Amniotic stem cell (primary cell): Measurements from ENCODE around the gene TBXAS1.

Experiments
- DNase-seq: peaks from one replicate; lab custom pipeline; 2025; lab: John Stamatoyannopoulos, UW

The TBXAS1 gene

DNA sequence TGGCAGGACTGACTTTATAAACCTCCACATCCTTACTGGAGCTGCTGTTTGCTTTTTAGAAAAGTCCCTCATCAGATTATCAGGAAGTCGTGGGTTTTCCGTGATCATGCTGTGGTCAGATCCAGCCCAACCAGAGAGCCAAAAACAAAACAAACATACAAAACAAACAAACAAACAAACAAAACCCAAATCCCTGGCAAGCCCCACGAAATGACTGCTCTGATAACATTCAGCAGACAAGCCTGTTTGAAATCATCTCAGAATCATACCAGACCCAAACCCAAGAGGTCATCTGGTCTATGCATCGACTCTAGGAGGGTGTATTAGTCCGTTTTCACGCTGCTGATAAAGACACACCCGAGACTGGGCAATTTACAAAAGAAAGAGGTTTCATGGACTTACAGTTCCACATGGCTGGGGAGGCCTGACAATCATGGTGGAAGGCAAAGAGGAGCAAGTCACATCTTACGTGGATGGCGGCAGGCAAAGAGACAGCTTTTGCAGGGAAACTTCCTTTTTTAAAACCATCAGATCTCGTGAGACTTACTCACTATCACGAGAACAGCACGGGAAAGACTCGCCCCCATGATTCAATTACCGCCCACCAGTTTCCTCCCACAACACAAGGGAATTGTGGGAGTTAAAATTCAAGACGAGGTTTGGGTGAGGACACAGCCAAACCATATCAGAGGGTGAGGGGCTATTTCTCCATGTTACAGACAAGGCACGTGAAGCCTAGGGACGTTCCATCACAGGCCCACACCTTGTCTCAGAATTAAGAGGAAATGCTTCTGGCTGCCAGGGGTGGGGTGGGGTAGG is 148.0 kb downstream of the TBXAS1 start:
- no peak for DNase-seq

DNA sequence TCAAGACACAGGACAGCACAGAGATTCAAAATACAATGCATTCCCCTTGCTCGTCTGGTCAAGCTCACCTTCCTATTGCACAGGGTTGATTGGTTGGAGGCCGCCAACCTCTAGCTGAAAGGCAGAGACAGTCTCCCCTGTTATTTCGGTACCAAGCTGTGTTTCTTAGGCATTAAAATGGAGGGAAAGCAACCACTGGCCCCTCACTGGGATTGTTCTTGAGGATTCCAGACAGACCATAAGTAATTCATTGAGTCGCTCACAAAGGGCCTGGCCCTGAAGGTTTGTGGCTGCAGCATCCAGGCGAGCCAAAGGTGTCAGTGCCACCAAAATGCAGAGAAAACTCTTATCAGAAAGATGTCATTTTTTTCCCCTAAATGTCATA is 152.4 kb downstream of the TBXAS1 start:
- no peak for DNase-seq

DNA sequence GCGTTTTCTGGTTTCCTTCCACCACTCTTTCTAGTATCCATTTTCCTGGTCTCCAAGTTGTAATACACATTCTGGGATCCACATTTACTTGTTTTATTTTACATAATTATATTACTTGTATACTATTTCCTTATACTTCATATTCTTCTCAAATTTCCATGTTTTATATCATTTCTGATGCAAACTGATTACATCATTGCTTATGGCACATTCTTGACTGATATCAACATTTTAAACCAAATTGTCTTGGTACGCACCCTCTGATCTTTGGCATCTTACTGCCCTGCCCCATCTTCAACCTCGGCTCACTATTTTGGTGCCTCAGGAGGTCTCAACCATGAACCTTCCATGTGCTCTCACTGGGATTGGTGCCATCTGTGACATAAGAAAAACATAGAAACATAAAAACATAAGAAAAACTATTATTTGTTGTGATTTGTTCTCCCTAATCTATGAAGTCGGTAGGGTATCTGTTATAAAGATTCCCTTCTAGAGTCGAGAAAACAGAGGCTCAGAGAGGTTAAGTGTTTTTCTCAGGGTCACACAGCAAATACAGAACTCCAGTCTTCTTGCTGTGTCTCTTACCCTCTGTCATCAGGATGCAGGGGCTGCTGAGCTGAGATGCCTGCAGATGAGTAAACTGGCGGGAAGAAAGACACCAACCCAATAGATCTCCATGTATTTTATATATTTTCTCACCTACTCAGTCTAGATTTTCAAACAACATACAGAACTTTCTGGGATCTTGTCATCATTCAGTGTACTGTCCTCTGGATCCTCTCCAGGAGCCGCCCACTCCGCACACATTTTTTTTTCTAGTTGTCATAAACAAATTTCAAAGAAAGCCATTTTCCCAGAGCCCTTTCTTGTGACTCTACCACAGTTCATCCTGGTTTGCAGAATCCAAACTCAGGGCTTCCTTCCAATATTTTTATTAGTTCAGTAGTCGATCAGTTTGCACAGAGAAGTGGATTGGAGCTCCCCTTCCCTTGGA is 154.2 kb downstream of the TBXAS1 start:
- DNase-seq: no peak

DNA sequence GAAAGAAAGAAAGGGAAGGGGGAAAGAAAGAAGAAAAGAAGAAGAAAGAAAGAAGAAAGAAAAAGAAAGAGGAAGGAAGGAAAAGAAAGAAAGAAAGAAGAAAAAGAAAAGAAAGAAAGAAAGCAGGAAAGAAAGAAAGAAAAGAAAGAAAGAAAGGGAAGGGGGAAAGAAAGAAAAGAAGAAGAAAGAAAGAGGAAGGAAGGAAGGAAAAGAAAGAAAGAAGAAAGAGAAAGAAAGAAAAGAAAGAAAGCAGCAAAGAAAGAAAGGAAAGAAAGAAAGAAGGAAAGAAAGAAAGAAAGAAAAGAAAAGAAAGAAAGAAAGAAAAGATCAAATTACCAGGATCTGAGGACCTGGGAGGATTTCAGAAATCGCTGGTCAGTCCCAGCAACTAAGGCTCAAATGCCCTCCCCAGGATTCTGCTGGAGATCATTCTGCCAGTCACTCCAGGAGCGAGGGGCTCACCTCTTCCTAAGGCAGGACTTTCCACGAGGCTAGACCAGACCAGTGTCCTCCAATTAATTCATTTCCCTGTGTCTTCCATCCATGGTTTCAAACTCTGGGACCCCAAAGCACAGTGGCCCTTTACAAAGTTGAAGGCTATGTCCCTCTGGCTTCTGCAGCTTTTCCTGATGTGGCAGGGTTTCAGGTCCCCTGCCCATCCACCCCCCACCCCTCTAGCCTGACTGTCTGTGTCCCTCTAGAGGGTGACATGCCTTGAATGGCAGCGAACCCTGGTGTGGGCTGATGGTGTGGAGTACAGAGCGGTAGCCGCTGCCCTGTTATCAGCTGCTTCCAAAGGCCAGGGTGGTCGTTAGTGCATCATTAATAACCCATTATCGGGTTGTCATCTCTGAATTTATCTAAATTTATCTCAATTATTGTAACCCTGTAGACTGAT is 155.8 kb downstream of the TBXAS1 start:
- no peak for DNase-seq

DNA sequence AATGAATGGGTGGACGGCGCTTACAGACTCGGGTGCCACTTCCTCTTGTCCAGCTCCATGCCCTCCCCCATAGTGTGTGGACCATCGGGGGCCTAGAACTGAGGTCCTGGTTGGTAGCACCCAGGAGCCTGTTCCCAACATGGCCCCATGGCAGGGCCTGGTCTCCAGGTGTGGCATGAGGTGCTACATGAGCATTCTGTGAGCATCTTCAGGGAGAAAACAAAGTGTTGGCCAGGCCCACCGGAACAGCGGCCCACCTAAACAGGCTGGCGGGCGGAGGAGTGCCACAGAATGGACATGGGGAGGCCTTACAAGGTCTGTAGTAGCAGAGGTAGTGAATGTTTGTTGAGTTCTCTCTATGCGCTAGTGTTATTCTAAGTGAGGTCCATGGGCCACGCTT is 156.7 kb downstream of the TBXAS1 start:
- no peak for DNase-seq

DNA sequence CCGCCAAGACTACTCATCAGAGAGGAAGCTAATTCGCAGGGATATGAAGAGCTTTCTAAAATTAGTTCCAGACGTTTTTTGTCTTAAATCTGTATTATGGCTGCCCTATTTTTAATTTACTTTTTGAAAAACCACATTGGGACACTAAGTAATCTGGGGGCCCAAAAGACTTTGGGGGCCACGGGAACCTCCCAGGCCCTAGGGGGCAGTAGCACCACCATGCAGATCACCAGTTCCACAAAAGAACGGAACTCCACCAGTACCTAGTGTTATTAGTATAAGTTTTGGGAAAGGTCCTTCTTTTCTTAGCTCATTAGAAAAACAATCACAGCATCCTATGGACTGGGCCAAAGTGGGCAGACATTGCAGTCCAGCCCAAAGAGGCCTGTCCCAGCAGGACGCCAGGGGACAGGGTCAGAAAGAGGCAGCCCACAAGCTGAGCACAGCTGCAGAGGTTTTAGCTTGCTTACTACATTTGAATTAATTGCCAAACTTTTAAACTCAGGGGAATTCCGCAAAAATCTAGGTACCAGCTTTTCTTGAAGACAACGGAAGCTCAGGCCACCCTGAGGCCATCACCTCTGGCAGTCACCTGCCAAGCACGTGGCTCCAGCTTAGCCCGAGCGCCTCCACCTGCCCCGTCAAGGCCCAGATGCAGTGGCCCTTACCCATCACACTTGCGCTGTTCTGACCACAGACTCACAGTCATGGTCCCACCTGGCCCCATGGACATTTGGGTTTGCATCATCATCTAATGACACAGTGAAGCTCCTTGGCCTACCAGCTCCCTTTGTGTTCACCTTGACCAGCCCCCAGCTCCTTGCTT is 158.8 kb downstream of the TBXAS1 start:
- DNase-seq: no peak

DNA sequence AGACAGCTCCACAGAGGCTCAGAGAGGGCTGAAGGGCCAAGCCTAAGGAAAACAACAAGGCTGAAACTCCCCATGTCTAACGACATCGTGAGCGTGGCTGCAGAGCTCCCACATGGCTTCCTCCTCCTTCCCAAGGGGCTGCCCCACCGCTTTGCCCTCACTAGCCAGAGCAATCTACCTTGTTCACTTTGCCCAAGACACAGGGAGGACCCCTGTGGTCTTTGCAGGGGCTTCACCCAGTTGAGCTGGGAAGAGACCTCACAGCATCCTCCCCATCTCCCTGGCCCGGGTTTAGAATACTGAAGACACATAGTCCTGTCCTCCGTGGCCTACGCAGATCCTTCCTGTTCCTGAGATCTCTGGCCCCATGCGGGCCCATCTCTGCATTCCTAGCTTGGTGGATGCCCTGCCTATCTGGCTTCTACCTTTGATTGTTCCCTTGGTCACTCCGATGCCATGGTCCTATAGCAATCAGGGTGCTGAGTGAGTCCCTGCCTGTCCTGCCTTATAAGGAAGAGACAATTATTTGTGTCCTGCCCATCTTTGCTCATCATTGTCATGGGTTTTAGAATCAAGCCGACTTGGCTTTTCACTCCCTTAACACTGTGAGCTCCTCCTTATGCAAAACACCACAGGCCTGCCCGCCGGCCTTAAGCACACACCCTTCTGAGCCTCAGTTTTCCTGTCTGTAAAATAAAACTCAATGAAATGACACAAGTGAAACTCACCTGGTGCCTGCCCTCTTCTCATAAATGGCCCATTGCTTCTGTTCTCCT is 160.5 kb downstream of the TBXAS1 start:
- no peak for DNase-seq

DNA sequence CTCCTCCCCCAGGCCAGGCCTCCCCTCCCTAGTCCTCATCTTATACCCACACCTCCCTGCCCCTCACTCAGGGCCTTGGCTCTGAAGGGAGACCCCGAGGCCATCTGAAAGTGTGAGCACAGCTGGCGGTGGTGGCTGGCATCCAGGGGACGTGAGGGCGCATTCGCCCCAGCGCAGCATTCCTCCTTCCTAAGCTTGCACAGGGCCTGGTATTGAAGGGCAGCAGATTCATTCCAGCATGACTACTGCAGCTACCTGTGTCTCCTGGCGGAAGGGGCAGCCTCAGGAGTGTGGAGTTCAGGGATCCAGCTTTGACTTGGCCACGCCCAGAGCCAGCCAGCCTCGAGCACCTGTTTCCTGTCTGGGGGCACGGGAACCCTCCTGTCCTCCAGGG is 161.1 kb downstream of the TBXAS1 start:
- no peak for DNase-seq

DNA sequence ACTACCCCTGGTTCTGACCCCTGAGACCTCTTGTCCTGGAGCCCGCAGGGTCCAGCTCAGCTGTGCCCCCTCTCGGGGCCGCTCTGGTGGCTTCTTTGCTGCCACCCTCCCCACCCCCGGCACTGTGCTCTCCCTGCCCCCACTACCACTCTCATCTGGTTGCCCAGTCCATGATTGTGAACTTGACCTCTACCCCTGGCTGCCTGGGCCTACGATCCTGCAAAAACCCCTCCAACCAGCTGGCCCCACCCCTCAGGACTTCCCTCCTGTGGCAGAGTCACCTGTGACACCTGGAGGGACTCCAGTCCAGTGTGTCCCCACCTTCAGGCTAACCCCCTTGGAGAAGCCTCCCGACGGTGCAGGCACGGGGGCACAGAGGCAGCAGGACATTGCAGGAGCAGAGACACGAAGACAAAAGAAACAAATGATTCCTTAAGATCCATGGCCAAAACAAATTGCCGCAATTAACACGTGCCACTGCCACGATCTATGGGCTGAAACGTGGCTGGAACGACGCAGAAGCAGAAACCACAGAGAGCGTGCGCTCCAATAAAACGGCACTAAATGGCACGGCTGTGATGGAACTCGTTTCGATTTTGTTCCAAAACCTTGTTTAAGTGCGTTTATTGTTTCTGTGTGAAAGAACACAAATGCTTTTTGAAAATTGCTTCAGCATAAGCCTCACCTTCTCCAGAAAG is 161.7 kb downstream of the TBXAS1 start:
- no peak for DNase-seq

DNA sequence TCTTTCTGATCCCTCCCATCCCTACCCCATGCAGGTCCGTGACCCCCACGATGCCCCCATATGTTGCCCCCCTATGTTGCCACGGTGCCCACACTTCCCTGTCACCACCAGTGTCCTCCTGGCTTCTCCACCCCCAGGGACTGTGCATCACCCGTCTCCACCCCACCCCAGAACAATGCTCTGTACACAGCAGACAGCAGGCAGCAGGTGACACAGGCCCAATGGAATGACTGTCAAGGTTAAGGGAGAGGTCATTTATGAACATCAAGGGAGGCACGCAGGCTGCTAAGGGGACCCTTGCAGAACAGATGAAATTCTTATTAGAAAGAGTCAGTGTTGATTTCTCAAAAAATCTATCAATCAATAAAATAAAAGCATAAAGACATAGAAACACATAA is 162.2 kb downstream of the TBXAS1 start:
- no peak for DNase-seq

DNA sequence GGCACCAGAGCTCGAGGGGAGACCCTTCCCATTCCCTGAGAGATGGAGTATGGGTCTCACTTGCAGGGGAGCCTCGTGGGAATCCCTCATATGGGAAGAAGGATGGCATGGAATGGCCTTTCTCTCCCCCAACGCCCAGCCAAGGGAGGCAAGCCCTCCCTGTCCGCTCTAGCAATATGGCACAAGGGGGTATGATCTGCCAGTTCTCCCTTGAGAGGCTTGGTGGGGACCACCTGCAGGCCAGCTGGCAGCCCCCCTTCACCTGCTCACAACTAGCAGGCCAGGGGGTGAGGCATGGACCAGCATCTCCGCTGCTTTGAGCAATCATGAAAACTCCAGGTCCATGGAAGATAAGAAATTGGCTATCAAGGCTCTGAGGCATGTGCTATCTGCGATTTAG is 162.8 kb downstream of the TBXAS1 start:
- no peak for DNase-seq

DNA sequence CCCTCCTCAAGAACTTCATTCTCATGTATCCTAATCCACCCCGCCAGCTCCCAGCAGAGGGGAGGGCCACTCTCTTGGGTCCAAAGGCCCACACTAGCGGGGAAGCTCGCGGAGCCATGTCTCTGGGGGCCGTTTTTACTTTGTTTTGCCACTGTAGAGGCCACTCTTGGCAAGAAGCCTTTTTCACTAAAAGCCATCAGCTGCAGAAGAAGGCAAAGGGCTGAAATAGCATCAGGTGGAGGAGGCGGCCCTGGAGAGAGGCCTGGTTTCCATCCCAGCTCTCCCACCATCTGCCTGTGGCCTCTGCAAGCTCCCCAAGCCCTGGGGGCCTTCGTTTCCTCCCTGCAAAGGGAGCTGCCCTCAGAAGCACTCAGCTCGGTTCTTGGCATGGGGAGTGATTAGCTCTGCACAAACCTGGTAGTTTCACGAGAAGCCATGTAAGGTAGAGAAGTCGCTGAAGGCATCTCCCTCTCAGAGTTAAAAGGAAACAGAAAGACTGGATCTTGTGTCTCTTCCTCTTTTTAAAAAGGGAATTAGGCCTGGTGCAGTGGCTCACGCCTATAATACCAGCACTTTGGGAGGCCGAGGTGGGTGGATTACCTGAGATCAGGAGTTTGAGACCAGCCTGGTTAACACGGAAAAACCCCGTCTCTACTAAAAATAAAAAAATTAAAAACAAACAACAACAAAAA is 163.4 kb downstream of the TBXAS1 start:
- DNase-seq: no peak

DNA sequence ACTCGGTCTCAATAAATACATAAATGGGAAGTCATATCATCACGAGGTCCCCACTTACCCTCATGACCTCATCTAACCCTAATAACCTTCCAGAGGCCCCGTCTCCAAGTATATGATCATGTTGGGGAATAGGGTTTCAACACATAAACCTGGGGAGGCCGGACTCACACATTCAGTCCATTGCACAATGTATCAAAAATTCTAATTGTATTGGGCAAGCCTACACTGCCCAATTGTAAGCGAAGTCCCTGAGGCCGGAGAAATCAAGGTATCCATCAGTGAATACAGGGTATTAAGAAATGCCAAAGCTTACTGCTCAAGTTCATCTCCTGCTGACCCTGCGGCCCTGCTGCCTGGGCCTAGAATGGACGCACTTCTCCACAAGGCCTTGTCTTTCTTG is 164.1 kb downstream of the TBXAS1 start:
- no peak for DNase-seq

DNA sequence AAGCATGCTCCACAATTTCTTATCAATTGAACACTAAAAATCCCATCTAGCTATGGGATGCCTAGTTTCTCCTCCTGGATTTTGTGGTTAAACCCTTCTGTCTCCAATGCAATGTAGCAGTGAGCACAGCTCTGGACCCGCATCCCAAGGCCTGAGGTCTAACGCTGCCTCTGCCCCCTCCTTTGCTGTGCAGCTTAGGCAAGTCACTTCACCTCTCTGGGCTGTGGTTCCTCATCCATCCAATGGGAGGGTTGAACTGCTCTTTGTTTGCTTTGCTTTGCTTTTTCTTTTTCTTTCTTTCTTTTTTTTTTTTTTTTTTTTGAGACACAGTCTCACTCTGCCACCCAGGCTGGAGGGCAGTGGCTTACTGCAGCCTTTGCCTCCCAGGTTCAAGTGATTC is 164.5 kb downstream of the TBXAS1 start:
- DNase-seq: no peak

DNA sequence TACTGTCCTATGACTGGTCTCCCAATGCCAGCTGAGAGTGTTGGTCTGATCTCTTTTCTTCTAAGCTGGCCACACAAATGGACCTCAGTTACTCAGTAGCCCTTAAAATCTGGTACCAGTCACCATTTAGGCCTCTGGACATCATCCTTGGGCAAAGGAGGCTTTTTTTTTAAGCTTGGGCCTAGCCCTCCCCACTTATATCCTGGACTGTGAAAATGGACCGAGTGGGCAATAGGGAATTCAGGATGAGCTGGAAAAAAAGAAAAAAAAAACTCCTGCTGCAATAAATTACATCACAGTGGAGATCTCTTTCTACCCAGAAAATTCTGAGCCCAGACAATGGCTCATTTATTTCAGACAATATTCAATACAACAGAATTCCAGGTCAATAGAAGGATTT is 165.3 kb downstream of the TBXAS1 start:
- no peak for DNase-seq

DNA sequence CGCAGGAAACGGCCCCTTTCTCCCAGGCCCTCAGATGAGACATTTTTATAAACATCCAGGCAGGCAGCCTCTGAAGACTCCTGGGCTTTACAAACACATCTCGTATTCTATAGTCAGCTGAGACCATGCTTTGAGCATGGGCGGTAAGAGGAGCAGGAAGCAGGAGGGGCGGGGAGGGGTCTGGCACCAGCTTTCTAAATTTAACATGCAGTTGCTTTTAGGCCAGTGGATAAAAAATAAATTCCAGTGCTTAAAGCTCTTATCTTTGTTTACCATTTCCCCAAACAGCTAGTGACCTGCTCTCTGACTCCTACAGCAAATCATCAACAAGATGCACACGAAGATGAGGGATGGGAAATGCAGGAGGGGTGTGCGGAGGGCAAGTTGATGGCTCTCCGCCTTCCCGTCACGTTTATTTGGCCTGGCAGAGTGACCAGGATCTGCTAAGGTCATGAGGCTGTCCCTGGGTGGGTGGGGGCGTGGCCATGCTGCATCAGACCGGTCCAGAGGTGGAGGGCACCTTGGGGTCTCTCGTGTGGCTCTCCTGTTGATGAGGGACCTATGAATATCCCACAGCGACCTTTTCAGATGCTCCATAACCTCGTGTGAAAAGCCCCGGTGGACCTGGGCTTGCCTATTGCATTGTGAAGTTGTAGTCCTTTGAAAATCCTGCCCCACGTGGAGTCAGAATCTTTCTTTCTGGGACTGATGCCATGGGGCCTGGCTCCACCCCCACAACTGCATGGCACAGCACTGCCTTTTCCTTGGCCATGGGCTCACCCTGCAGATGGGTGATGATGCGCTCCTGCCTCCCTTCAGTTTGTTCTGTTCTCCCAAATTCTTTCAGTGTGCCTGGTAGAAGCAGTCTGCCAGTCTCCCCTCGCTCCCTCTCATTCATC is 166.2 kb downstream of the TBXAS1 start:
- no peak for DNase-seq

DNA sequence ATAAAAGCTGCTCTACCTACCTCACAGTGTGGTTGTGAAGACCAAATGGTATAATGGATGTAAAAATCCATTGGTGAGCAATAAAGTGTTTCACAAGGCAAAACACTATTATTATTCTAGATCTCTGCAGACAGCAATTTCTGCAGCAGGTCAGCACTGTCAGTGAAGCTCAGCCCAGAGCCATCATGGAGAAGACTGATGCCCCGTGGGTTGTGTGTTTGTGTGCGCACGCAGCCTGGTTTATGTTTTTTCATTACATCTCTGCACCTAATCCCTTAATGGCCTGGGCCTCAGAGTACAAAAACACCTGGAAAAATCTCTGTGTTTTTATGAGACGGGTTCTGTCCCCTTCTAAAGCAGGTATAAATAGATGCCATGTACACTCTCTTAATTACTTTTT is 169.5 kb downstream of the TBXAS1 start:
- DNase-seq: no peak

DNA sequence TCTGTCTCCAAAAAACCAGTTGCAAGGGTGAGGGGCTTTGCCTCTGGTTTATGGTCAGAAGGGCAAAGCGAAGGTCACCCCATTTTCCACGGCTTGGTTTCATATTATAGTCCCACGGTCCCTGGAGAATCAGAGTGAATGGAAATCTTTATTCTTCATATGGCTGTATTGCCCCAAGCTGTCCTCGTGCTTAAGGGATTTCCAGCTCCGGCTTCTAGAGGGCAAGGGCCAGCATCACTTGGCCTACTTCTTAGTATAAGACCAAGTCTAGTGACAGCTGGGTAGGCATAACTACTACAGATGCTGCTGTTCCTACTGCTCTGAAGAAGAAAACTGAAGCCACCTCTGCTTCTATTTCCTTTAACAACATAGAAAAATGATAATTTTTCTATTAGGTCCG is 170.5 kb downstream of the TBXAS1 start:
- no peak for DNase-seq
